Adrenal gland (tissue), 12 donors: ENCODE measurements around the gene RAP1A. TPM values are rescaled to one million over a fixed set of nuclear protein-coding genes. Genes with fewer than 3 reads are reported as not detected.
"Not testable (repeated sequence)": the region's sequence is repeated elsewhere in the genome, so short reads cannot be mapped to it uniquely, and the experiment has no call there.

Source experiments
- DNase-seq, 7 donors: peaks; one replicate each; pipeline ENCODE4 v3.0.0-alpha.2; 2019 to 2020
- H3K27ac ChIP-seq, 5 donors: fragments of 200-600 bp; sonication (generic) in 4 of 5; 1 replicate in 3 of 5; 2 replicates in 2 of 5; pipeline versions ENCODE4 v1.5.1 to v1.8.0; 2016 to 2020; ENCODE audit warnings: mild to moderate bottlenecking in 1 of 5
- H3K27me3 ChIP-seq: fragments of 200-600 bp; 2 replicates; pipeline ENCODE4 v1.8.0; 2021
- H3K36me3 ChIP-seq, 2 donors: fragments of 200-600 bp; replicated peaks in 1 of 2; 1 replicate in 1 of 2; 2 replicates in 1 of 2; pipeline versions ENCODE4 v1.5.1 to v1.8.0; 2018 to 2022
- H3K4me1 ChIP-seq, 2 donors: fragments of 200-600 bp; replicated peaks in 1 of 2; 1 replicate in 1 of 2; 2 replicates in 1 of 2; pipeline versions ENCODE4 v1.5.1 to v1.8.0; 2018 to 2021
- H3K4me3 ChIP-seq, 4 donors: fragments of 200-600 bp; sonication (generic) in 3 of 4; one replicate each; pipeline ENCODE4 v1.5.1; 2016 to 2018
- H3K9me3 ChIP-seq, 3 donors: fragments of 200-600 bp; sonication (generic) in 1 of 3; replicated peaks in 1 of 3; 1 replicate in 2 of 3; 2 replicates in 1 of 3; pipeline versions ENCODE4 v1.5.1 to v1.8.0; 2016 to 2021
- POLR2A ChIP-seq, 2 donors: fragments of 450-650 bp; IDR thresholded peaks; one replicate each; pipeline ENCODE4 v1.6.1; 2017; ENCODE audit warnings: antibody characterized with exemption in 2 of 2, mild to moderate bottlenecking in 2 of 2, moderate library complexity in 1 of 2
- WGBS, 4 donors: extraction: QIAGEN DNeasy Blood & Tissue Kit in 2 of 4; methylation state at CpG; one replicate each; pipeline versions ENCODE4 v1.1.5 to v1.1.7; 2013 to 2017; 5-methylcytosine and 5-hydroxymethylcytosine counted together
- intact Hi-C, 2 donors: fragments of 100-400 bp; cut with DNase I; formaldehyde crosslinking; loops; one replicate each; pipeline versions ENCODE4 v1.14.1 to v1.15.0; 2022 to 2023
- polyA plus RNA-seq, 3 donors: library from polyadenylated mRNA; stranded (reverse); fragments of 200-250 nt in 2 of 3; fragments of 350-450 nt in 1 of 3; fragmentation: Illumina TruSeq in 1 of 3; extraction: RNeasy Lipid Tissue Mini Kit (QIAGEN cat#74804) in 1 of 3; gene quantifications; one replicate each; pipeline ENCODE4 v1.2.3, GENCODE V29; 2013 to 2014
- total RNA-seq, 9 donors: library from RNA; depleted of rRNA in 4 of 9; stranded (reverse); fragments of >200 nt in 4 of 9; fragments of 120-200 nt in 1 of 9; fragmentation: NEBNext Ultra II Directional in 1 of 9; extraction: Animal tissue kit (Norgen Biotek cat#: 25700) in 1 of 9; gene quantifications; one replicate each; pipeline versions ENCODE4 v1.1.0 to v1.2.4, GENCODE V29; 2013 to 2023
- TF ChIP-seq, protein P1 (sequence below), 6 experiments: fragments of 450-650 bp in 4 of 6; fragments of 200-600 bp in 2 of 6; sonication (generic) in 1 of 6; IDR thresholded peaks; 1 replicate in 5 of 6; 2 replicates in 1 of 6; pipeline versions ENCODE4 v1.5.1 to v1.8.0; 2016 to 2021; ENCODE audit warnings: antibody characterized with exemption in 6 of 6, mild to moderate bottlenecking in 2 of 6, moderate library complexity in 1 of 6
- donor health status: healthy with polysubstance abuse.
- donor health status: Bipolar disorder and iron deficiency.
- donor health status: DM: yes; HTN: yes; CAD: no.
- donor health status: DM: no; HTN: no; CAD: no.
- donor health status: DM: no; HTN: no; CAD: no.
- donor health status: DM: yes; HTN: yes; CAD: no.

Gene RAP1A
- total and polyA plus RNA-seq, 12 donors, result 23.1 to 157 (median 60.2) TPM

DNA sequence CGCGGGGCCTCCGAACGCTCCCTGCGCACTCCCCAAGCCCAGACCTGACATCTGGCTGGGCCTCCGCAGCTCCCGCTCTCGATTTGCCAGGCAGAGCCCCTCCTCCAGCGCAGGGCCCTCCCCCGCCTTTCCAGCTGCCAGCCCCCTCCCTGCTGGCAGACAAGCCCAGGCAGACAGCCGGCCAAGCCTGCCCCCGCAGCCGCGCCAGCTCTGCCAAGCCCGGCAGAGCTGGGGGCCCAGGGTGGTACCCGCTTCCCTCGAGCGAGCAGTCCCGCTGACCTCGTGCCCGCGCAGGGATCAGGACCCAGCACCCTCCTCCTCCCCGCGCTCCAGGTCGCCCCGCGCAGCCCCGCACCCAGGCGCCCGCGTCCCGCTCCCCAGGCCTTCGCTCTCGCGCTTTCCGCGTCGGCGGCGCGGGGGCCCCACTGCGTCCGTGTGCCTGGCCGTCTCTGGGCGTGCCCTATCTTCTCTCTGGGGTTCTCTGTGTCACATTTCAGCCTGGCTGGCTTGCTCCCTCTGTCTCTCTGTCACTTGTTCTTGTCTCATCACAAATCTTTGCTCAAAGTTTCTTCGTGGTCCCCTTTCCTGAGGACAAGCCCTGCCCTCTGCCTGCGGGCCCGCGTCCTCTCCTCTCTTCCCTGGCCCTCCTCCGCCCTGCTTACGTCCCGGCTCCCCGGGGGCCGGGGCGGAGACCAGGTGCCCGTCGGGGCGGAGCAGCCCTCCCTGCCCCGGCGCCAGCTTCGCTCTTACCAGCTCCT lies 119.0 kb downstream of the RAP1A start:
- intact Hi-C loops, result no loop called here
- 0 to 1% (median 1%) methylated on average over 30 to 61 of the region's 61 CpGs for WGBS, 4 donors
- peaks cover 18 to 30% of the 10 kb centered on the region in 2 donors for H3K4me1 ChIP-seq

DNA sequence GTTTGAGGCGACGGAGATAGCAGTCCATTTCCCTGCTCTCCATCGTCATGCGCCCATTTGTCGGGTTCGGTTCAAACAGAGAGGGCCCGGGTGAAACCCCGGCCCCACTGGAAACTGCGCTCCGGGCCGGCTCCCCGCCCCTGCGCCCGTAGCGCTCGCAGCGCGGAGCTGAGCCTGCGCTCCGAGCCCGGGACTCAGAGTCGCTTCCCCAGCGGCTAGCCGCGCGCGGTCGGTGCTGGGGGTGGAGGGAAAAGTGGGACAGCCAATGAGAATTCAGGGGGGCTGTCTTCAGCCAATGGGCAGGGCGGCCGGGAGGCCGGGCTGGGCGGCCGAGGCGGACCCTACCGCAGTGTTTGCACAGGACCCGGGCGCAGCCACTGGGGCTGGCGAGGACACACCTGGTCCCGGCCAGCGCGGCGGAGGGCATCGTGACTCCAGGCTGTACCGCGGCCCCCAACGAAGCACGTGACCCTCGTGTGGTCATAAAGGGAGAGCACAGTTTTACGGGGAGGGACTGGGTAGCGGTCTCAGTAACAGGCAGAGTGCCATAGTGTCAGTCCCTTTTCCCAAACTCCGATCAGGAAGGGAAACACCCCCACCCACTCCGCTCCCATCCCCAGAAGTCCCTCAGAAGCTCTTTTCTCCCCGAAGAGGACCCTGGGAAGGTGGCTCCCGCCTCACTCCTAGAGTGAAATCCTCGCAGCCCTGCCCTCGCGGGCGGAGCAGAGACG lies 119.8 kb downstream of the RAP1A start, which contains the start of gene INKA2:
INKA2 (minus strand) TSS at position 202 of the 731 bp plus-strand sequence; CDS start at position 49, 153 bp downstream.
- Histone ChIP-seq H3K27ac (peak within 1 kb of the TSS in 4 of 5 donors; percentile 65 to 86 (median 80)), H3K9me3 (no peaks in the 10 kb centered on the region), H3K4me3 (peak within 1 kb of the TSS in 3 of 4 donors; percentile 50 to 69 (median 65)), H3K27me3 (no peaks in the 10 kb centered on the region), H3K36me3 (no peaks in the 10 kb centered on the region), H3K4me1 (peaks cover 18 to 30% of the 10 kb centered on the region in 2 donors)
- peak; percentile 81 to 92 (median 85) for DNase-seq
- peak; percentile 25 to 66 for TF ChIP-seq POLR2A (IDR thresholded peaks at IDR 0.05)
- TF ChIP-seq, protein P1, sequence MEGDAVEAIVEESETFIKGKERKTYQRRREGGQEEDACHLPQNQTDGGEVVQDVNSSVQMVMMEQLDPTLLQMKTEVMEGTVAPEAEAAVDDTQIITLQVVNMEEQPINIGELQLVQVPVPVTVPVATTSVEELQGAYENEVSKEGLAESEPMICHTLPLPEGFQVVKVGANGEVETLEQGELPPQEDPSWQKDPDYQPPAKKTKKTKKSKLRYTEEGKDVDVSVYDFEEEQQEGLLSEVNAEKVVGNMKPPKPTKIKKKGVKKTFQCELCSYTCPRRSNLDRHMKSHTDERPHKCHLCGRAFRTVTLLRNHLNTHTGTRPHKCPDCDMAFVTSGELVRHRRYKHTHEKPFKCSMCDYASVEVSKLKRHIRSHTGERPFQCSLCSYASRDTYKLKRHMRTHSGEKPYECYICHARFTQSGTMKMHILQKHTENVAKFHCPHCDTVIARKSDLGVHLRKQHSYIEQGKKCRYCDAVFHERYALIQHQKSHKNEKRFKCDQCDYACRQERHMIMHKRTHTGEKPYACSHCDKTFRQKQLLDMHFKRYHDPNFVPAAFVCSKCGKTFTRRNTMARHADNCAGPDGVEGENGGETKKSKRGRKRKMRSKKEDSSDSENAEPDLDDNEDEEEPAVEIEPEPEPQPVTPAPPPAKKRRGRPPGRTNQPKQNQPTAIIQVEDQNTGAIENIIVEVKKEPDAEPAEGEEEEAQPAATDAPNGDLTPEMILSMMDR (IDR thresholded peaks at IDR 0.05), result no peak
- WGBS, 4 donors, result 0 to 4% (median 0%) methylated on average over 5 to 59 of the region's 59 CpGs
- intact Hi-C loops, result no loop called here

More for the DNA sequence above, 119.0 kb downstream of the RAP1A start:
- Histone ChIP-seq H3K27ac (peak overlapping the region in 4 of 5 donors; percentile 65 to 86 (median 80)), H3K9me3 (no peaks in the 10 kb centered on the region), H3K4me3 (peak overlapping the region in 3 of 4 donors; percentile 50 to 69 (median 65)), H3K27me3 (no peaks in the 10 kb centered on the region), H3K36me3 (no peaks in the 10 kb centered on the region)
- peak; percentile 49 to 75 (median 57) for DNase-seq
- no peak for TF ChIP-seq POLR2A (IDR thresholded peaks at IDR 0.05)
- TF ChIP-seq, protein P1 (IDR thresholded peaks at IDR 0.05), result no peak

DNA sequence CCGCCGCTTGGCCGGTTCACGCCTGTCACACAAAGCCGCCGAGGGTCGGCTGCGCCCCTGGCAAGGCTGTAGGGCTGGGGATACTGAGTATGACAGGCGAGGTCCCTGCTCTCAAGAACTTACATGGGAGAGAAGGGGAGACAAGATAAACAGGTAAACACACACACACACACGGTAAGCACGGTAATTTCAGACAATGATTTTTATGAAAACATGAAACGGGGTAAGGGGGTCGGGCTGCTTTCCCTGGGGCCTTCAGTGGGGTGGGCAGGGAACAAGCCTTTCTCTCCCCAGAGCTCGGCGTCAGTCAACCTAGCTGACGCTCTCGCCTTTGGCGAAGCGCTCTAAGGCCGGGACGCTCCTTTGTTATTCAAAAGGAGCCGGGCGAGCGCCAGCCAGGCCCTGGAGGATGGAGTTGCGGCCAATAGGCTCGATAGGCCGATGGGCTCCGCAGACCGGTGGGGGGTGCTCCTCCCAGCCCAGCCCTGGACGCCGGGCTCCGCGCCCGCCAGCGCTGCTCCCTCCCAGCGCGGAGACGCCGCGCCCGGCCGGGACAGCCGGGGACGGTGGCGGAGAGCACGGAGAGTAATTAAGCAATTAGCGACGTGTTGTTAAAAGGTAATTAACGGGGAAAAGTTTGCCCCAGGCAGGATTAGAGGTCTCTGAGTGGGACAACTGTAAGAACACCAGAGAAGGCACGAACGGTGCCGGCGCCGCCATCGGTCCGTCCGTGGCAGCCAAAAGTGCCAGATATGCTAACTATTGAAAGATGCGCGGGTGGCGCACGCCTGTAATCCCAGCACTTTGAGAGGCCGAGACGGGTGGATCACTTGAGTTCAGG lies 120.6 kb downstream of the RAP1A start:
- TF ChIP-seq POLR2A (IDR thresholded peaks at IDR 0.05), result no peak
- TF ChIP-seq, protein P1 (IDR thresholded peaks at IDR 0.05), result no peak
- Histone ChIP-seq H3K4me1 (peaks cover 18 to 30% of the 10 kb centered on the region in 2 donors), H3K27me3 (no peaks in the 10 kb centered on the region), H3K27ac (peak overlapping the region in 3 of 5 donors; percentile 75 to 86 (median 85)), H3K36me3 (no peaks in the 10 kb centered on the region), H3K4me3 (peak overlapping the region in 2 of 4 donors; percentile 65 to 69), H3K9me3 (no peaks in the 10 kb centered on the region)
- intact Hi-C loops, result no loop called here
- DNase-seq, result peak; percentile 56 to 81 (median 73)
- 1% methylated on average over 33 to 63 of the region's 63 CpGs for WGBS, 4 donors

DNA sequence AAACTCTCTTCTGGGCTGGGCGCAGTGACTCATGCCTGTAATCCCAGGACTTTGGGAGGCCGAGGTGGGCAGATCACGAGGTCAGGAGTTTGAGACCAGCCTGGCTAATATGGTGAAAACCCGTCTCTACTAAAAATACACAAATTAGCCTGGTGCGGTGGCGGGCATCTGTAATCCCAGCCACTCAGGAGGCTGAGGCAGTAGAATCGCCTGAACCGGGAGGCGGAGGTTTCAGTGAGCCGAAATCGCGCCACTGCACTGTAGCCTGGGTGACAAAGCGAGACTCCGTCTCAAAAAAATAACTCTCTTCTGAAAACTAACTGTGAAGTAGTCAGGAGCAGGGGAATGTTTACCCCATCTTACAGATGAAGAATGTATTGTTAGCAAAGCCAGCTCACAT lies 122.7 kb downstream of the RAP1A start:
- DNase-seq, H3K27ac ChIP-seq, H3K9me3 ChIP-seq, intact Hi-C loops, H3K4me3 ChIP-seq, H3K36me3 ChIP-seq, H3K27me3 ChIP-seq: not testable (repeated sequence)
- 94 to 96% (median 94%) methylated on average over 14 of the region's 14 CpGs for WGBS, 4 donors
- H3K4me1 ChIP-seq, result peaks cover 18 to 19% of the 10 kb centered on the region in 2 donors
